ENCODE data around the gene KLHDC7A. TPM values are rescaled to one million over a fixed set of nuclear protein-coding genes. Genes with fewer than 3 reads are reported as not detected.

Gene KLHDC7A
- total RNA-seq, 2 donors from 2014 or later: not detected

DNA sequence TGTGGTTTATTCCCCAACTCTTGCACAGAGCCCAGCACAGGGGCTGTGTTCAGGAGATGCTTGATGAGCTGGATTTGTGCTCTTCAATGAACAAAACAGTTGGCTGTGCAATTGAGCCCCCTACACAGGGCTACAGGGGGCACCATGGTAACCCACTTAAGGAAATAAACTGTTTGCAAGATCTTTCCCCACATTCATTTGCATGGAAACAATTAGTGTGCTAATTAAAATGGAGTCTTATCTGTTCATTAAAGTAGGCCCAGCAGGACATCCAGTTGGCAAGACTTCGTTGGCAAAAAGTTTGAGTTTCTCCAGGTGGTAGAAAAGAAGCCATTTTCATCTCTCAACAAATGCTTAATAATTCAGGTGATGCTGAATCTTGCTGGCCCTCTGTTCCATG, 15.3 kb downstream of the KLHDC7A start:
- intact Hi-C loops (cut with DNase I): no loop called here
- DNase-seq (ENCODE audit: low spot score): peak; percentile 28

DNA sequence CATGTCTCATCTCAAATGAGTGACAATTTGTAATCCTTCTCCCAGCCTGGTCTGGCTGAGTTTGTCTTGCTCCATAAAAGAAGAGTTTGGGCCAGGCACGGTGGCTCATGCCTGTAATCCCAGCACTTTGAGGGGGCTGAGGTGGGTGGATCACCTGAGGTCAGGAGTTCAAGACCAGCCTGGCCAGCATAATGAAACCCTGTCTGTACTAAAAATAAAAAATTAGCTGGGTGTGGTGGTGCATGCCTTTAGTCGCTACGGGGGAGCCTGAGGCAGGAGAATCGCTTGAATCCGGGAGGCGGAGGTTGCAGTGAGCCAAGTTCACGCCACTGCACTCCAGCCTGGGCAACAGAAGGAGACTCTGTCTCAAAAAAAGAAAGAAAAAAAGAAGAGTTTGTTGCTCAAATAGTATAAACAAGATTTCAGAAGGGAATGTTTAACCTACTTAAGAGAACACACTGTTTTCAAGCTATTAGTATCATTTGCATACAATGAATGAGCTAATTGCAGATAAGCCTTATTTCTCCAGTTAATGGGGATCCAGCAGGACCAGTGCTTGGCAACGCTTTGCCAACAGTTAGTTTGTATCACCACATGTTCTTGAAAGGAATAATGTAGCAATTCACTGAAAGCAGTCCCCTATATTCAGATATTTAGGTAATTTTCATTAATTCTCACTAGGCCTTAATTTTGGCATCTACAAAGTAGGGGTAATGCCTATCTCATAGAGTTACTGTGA, 15.9 kb downstream of the KLHDC7A start:
- intact Hi-C loops (cut with DNase I): no loop called here
- peak; percentile 58 for DNase-seq (ENCODE audit: low spot score)

DNA sequence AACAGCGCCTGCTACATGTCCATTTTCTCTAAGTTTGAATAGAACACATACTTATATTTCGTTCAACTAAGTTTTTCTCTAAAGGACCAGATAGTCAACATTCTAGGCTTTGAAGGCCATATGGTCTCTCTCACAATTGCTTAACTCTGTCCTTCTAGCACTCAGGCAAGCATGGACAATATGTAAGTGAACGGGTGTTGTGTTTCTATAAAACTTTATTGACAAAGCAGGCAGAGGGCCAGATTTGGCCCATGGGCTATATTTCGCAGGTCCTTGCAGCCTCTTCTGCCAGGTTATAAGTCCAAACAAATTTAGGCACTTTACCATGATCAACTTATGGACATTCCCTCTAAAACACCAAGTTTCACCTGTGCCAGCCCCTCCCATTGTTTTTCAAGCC, 21.1 kb downstream of the KLHDC7A start:
- no peak for DNase-seq (ENCODE audit: low spot score)
- intact Hi-C loops (cut with DNase I): no loop called here

DNA sequence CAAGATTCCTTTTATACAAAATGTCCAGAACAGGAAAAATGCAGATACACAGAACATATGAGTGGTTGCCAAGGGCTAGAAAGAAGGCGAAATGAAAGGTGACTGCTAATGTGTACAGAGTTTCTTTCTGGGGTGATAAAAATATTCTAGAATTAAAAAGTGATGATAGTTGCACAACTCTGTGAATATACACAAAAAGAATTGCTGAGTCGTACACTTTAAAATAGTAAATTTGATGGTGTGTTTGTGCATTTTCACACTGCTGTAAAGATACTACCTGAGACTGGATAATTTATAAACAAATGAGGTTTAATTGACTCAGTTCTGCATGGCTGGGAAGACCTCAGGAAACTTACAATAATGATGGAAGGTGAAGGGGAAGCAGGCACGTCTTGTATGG, 23.9 kb downstream of the KLHDC7A start:
- no peak for DNase-seq (ENCODE audit: low spot score)
- intact Hi-C loops (cut with DNase I): no loop called here

DNA sequence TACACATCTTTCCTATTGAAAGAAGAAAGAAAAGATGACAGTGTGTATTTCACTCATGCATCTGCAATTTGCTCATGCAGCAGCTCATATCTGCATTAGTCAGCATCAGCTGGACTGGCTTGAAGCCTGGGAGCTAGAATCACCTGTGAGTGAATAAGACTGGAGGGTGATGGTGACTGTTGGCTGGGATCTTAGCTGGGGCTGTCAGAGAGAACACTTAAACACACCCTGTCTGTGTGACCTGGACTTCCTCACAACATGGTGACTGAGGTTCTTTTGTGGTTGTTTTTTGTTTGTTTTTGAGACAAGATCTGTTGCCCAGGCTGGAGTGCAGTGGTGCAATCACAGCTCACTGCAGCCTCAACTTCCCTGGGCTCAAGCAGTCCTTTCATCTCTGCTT, 24.9 kb downstream of the KLHDC7A start:
- no peak for DNase-seq (ENCODE audit: low spot score)
- intact Hi-C loops (cut with DNase I): no loop called here

DNA sequence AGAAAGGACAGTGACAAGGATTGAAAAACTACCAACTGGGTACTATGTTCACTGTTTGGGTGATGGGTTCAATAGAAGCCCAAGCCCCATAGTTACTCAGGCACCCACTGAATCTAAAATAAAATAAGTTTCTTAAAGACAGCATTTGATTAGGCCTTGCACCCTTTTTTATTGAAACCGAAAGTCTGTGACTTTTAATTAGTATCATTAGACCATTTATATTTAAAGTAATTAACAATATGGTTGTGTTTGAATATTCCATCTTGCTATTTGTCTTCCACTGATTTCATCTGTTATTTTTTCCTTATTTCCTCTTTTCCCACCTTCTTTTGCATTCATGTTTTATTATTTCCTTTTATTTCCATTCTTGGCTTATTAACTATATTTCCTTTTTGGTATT, 27.4 kb downstream of the KLHDC7A start:
- intact Hi-C loops (cut with DNase I): no loop called here

DNA sequence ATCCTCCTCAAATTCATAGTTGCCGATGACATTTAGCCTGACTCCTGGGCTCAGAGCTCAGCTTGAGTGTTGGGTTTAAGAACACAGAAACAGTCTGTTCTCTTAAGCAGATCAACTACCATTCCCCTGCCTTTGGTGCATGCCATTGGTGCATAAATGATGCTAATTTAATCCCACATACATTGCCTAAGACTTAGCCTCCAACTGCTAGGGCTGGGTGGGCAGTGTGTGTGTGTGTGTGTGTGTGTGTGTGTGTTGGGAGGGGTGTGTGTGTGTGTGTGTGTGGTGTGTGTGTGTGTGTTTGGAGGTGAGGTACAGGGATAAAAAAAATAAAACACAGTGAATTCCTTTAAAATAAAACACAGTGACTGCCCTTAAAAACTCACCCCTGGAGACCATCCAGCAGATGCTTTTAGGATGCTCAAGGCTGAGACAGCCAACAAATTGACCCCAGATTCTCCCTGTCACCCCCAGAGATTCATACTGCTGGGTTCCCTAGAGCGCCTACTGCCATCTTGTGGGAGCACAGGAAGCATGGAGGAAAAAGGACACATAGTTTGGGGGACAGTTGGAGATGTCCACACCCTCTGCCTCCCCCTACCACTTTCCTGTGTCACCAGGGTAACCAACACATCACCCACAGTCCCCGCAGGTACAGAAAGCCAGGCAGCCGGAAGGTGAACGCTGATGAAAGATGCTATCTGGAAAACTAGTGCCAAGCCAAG, 30.6 kb downstream of the KLHDC7A start:
- intact Hi-C loops (cut with DNase I): no loop called here
- DNase-seq (ENCODE audit: low spot score): no peak

More for the DNA sequence above, 27.4 kb downstream of the KLHDC7A start:
- no peak for DNase-seq (ENCODE audit: low spot score)

DNA sequence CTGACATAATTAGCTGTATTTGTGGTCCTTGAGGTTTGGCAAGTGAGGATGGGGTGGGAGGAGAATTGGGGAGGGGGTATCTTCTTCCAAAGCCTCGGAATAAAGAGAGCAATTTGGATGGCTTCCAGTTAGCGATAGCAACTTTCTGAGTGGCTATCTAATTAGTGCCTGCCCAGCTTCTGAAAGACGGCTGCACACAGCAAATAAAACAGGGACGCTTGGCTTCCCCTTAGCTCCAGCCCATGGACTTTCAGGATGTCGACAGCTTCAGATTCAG, 31.1 kb downstream of the KLHDC7A start:
- intact Hi-C loops (cut with DNase I): no loop called here
- DNase-seq (ENCODE audit: low spot score): no peak

DNA sequence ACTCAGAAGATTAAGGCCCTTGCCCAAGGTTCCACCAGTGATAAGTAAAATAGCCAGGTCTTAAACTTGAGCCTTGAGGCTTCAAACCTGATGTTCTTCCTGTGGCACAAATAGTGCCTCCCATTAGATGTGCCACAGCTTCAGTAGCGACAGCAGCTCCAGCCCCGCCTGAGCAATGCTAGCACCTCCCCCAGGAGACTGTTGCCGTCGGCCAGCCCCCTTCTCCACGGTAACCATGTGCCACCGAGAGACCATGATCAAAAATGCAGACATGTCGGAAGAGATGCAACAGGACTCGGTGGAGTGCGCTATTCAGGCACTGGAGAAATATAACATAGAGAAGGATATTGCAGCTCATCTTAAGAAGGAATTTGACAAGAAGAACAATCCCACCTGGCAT, 32.2 kb downstream of the KLHDC7A start:
- intact Hi-C loops (cut with DNase I): no loop called here
- no peak for DNase-seq (ENCODE audit: low spot score)

DNA sequence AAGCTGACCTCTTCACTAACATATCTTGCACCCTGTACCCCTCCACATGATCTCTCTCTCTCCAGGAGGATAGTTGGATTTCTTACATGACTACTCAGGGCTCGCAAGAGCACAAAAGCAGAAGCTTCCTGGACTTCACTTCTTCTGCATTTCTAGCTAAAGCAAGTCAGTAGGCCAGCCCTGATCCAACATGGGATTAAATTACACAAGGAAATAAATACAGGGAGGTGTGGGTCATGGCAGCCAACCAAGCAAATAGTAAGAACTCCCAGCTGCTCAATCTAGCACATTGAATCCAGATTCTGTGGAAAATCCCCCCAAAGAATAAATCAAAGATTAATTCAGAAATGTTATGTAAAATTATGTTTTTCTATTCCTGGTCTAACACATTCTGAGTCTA, 33.3 kb downstream of the KLHDC7A start:
- DNase-seq (ENCODE audit: low spot score): no peak
- intact Hi-C loops (cut with DNase I): no loop called here

DNA sequence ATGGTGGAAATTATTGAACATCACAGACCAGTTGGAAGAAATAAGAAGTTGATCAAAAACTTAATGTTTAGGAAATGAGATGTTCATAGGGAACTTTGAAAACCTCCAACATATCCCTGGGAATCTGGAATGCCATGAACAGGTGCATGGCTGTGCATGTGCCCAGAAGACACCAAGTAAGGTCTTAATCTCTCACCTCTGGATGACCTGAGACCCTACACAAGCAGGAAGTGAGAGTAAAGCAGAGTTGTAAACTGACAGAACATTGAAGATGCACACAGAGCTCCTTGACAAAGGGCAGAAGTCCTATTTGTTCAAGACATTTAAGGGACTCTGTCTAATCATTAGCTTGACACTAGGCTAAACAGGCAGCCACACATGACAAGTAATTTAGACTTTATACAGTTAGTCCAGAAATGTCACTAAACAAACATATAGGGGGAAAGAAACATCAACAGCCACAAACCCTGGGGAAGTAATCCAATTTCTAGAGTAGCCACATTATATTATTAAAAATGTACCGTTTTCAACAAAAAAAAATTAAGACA, 34.5 kb downstream of the KLHDC7A start:
- intact Hi-C loops (cut with DNase I): no loop called here

DNA sequence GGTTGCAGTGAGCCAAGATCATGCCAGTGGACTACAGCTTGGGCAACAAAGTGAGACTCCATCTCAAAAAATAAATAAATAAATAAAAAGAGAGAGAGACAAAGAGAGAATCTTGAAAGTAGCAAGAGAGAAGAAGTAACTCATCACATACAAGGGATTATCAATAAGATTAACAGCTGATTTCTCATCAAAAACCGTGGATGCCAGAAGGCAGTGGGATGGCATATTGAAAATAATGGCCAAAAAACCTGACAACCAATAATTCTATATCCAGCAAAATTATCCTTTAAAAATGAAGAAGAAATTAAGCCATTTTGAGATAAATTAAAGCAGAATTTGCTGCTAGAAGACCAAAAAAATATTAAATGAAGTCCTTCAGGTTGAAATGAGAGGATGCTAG, 35.7 kb downstream of the KLHDC7A start:
- no peak for DNase-seq (ENCODE audit: low spot score)
- intact Hi-C loops (cut with DNase I): no loop called here

More for the DNA sequence above, 34.5 kb downstream of the KLHDC7A start:
- no peak for DNase-seq (ENCODE audit: low spot score)

DNA sequence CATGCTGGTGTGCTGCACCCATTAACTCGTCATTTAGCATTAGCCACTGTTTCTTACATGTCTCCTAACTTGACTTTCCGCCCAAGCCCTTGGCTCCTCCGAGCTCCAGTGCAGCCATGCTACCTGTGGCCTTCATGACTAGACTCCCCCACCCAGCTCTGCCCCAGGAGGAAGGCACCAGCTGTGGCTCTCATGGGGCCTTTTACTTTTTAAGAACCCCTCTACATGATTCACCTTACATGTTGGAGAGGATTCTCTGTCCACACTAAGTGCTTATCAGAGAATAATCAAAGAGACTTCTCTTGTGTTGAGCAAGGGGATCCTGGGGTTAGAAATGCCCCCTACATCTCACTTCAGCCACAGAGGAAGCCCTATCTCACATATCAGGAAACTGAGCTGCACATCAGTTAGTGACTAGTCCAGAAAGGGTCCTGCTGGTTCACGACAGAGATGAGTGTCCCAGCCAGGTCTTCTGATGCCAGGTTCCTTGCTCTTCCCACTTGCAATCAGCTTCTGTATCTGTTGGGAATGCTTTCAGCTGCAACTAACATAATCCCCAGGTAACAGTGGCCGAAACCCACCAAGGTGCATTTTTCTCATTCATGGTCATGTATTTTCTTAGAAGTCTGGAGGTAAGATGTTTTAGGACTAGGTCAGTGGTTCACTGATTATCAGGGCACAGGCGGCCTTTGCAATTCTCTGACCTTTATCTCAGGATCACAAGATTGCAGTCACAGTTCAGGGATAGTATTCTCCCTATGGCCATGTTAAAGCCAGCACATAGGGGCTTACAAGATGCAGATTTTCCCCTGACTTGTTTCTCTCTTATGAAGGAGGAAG, 45.9 kb downstream of the KLHDC7A start:
- no peak for DNase-seq (ENCODE audit: low spot score)
- intact Hi-C loops (cut with DNase I): no loop called here

DNA sequence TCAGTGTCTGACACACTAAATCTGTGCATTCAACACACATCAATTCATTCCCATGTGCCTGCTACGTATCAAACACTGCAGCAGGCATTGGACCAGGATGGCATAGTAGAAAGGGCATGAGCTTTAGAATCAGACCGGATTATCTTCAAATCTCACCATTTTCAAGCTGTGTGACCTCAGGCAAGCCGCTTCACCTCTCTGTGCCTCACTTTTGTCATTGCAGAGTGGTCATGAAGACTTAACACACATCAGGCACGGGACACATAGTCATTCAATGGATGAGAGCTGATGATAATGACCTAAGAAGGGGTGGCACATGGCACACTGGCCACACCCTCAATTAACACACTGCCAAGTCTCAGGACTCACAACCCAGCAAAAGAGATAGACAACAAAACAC, 46.8 kb downstream of the KLHDC7A start:
- intact Hi-C loops (cut with DNase I): no loop called here

DNA sequence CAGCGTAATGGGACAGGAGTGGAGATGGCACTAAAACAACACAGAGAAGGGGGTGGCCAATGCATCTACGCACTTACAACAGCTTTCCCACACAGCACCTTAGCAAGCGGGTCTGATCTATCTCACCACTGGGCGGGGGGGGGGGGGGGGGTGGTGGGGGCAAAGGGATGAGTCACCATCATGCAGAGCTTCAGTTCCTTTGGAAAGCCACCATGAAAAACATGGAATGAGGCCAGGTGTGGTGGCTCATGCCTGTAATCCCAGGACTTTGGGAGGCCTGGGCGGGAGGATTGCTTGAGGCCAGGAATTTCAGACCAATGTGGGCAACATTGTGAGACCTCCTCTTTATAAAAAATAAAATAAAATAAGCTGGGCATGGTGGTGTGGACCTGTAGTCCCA, 47.2 kb downstream of the KLHDC7A start:
- DNase-seq (ENCODE audit: low spot score): no peak
- intact Hi-C loops (cut with DNase I): no loop called here

More for the DNA sequence above, 46.8 kb downstream of the KLHDC7A start:
- no peak for DNase-seq (ENCODE audit: low spot score)

DNA sequence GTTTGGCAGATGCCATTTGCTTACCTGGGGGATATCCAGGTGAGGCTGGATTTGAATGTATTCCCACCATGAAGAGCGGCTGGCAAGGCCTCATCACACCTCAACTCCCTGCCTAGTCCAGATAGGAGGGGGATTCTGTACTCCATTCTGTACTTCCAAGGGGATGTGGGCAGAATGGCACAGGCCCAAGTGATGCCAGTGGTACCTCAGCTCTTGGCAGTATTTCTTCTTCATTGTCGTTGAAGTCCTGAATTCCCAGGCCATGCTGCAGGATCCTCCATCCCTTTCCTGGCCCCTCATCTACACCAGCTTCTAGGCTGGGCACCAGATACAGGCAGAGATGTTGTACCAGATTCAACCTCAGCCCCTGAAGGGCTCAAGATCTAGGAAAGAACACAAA, 47.9 kb downstream of the KLHDC7A start:
- no peak for DNase-seq (ENCODE audit: low spot score)

DNA sequence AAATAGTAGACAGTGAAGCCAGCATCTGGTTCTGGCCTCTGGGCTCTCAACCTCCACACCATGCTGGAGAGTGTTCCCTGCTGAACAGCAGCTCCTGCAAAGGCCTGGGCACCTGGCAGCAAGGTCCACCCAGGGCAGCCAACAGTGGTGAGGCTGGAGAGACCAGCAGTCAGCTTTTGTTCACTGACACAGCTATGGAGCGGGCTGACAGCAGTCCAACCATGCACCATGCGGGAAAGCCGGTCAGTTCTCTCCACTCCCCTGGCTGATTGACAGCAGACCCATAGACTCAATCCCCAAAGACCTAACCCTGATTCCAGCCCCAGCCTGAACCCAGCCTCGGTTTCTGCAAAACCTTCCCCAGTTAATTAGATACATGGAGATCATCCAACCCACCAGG, 49.0 kb downstream of the KLHDC7A start:
- intact Hi-C loops (cut with DNase I): no loop called here
- DNase-seq (ENCODE audit: low spot score): no peak

More for the DNA sequence above, 47.9 kb downstream of the KLHDC7A start:
- intact Hi-C loops (cut with DNase I): no loop called here

DNA sequence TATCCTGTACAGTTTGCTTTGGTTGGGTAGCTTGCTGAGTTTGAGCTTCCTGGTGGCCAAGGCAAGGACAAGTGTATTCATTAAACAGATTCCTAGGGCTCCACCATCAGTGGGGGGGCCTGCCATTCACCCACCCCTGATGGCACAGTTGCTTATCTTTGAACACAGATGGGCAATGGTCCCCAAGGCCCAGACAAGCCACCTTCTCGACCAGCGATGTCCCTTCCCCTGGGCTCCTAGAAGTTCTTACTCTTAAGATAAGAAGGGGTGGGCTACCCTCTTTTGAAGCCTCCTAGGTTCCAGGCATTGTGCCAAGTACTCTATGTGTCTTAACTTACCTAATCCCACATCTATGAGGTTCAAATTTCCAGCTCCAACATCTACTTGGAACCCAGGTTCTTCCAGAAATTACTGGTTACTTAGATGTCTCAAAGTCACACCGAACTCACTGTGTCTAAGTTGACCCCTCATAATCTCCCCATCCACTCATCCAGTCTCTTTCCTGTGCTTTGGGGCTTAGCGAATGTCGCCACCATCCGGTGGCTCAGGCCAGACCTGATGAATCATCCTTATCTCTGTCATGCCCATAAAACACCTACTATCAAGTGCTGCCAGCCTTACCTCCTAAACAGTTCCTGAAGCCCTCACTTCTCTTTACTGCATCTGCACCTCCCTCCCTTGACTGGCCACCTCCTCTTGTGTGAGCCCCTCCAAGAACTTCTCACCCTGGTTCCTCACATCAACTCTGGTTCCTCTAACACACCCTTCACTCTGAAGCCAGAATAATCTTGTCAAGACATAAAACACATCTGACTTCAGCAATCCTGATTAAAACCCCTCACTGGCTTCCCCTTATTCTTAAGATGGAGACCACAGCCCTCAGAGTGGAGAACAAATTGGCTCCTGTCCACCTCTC, 50.1 kb downstream of the KLHDC7A start:
- no peak for DNase-seq (ENCODE audit: low spot score)
- intact Hi-C loops (cut with DNase I): no loop called here

DNA sequence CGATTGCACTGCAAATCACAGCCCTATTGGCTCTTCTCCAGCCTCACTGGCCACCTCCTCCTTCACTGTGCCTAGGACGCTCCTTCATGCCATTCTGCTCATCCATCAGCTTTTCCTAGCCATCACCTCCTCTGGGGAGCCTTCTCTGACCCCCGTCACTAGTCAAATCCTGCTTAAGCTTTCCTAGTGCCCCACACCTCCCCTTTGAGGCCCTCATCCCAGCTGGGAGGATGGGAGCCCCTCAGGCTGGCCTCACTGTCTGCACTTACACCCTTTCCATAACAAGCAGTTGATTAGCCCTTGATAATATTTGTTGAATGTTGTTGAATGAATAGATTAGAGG, 50.7 kb downstream of the KLHDC7A start:
- DNase-seq (ENCODE audit: low spot score): no peak
- intact Hi-C loops (cut with DNase I): no loop called here
